ENCODE measurements around the gene ADO. TPM values are rescaled to one million over a fixed set of nuclear protein-coding genes. Genes with fewer than 3 reads are reported as not detected.

Gene ADO
- total RNA-seq, 2 donors from 2014 or later: 27.1 to 30.1 TPM

DNA sequence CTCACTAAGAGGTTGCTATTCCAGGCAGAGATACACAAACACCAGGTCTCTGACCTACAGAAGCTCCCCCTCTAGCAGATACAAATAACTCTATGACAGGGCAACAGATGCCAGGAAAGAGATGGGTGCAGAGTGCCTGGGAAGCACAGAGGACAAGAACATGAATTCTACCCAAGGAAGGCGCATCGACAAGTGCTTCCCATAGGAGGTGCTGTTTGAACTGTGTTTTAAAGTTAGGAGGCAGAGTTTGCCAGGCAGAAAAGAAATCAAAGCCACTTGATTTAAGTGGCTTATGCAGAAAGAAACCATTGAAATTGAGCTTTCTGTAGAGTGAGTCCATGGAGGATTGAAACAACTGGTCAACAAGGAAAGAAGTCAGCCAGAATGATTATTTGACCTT lies 46.9 kb downstream of the ADO start:
- peak; percentile 80 for DNase-seq
- no peak overlapping the region for H3K4me3 Mint-ChIP-seq
- H3K4me1 ChIP-seq (ENCODE audit: control insufficient read depth, insufficient read depth, low read length): no peaks in the 10 kb centered on the region
- no peak overlapping the region for H3K27ac Mint-ChIP-seq
- no peaks in the 10 kb centered on the region for H3K27me3 Mint-ChIP-seq (ENCODE audit: insufficient read depth)
- H3K36me3 Mint-ChIP-seq (ENCODE audit: low read depth): no peaks in the 10 kb centered on the region
- peaks cover 2% of the 10 kb centered on the region for H3K9me3 Mint-ChIP-seq
- no peak overlapping the region for H3K27ac ChIP-seq (ENCODE audit: low read depth, low read length)
- no peak overlapping the region for H3K9ac ChIP-seq (ENCODE audit: extremely low read depth, low read length, poor library complexity, severe bottlenecking)
- peak; percentile 77 for TF ChIP-seq CTCF (conservative IDR thresholded peaks at IDR 0.05)
- no peak overlapping the region for H3K4me3 ChIP-seq (ENCODE audit: low read length)
- WGBS, 2 experiments (ENCODE audit: insufficient coverage in 1 of 2, insufficient read length in 1 of 2): 72 to 74% methylated on average over 2 of the region's 2 CpGs
- no peaks in the 10 kb centered on the region for H3K27me3 ChIP-seq (ENCODE audit: control insufficient read depth, insufficient read depth, low read length, poor library complexity, severe bottlenecking)
- no peaks in the 10 kb centered on the region for H3K4me1 Mint-ChIP-seq
- H3K9me3 ChIP-seq (ENCODE audit: control insufficient read depth, low read length): peaks cover 12% of the 10 kb centered on the region
- H3K36me3 ChIP-seq (ENCODE audit: control insufficient read depth, insufficient read depth, low read length): no peaks in the 10 kb centered on the region

GRCh38 chr10:62852961-62853702 lies 48.6 kb downstream of the ADO start:
- Histone ChIP-seq H3K36me3 (ENCODE audit: control insufficient read depth, insufficient read depth, low read length) (no peaks in the 10 kb centered on the region), H3K27me3 (ENCODE audit: control insufficient read depth, insufficient read depth, low read length, poor library complexity, severe bottlenecking) (no peaks in the 10 kb centered on the region), H3K9ac (ENCODE audit: extremely low read depth, low read length, poor library complexity, severe bottlenecking) (no peak overlapping the region), H3K4me3 (ENCODE audit: low read length) (no peak overlapping the region), H3K4me1 (ENCODE audit: control insufficient read depth, insufficient read depth, low read length) (no peaks in the 10 kb centered on the region), H3K27ac (ENCODE audit: low read depth, low read length) (no peak overlapping the region), H3K9me3 (ENCODE audit: control insufficient read depth, low read length) (no peaks in the 10 kb centered on the region)
- H3K27ac Mint-ChIP-seq: no peak overlapping the region
- H3K4me1 Mint-ChIP-seq: no peaks in the 10 kb centered on the region
- no peaks in the 10 kb centered on the region for H3K36me3 Mint-ChIP-seq (ENCODE audit: low read depth)
- DNase-seq: no peak
- WGBS, 2 experiments (ENCODE audit: insufficient coverage in 1 of 2, insufficient read length in 1 of 2): 92 to 98% methylated on average over 4 of the region's 6 CpGs
- H3K4me3 Mint-ChIP-seq: no peak overlapping the region
- H3K9me3 Mint-ChIP-seq: no peaks in the 10 kb centered on the region
- TF ChIP-seq CTCF (conservative IDR thresholded peaks at IDR 0.05): no peak
- H3K27me3 Mint-ChIP-seq (ENCODE audit: insufficient read depth): no peaks in the 10 kb centered on the region

- no peak for DNase-seq
- no peaks in the 10 kb centered on the region for H3K4me1 Mint-ChIP-seq
These were observed 49.2 kb downstream of the ADO start for GRCh38 chr10:62853710-62854109.

More at GRCh38 chr10:62853710-62854109, 49.2 kb downstream of the ADO start:
- H3K27me3 Mint-ChIP-seq (ENCODE audit: insufficient read depth): no peaks in the 10 kb centered on the region
- no peak overlapping the region for H3K4me3 Mint-ChIP-seq
- Histone ChIP-seq H3K27ac (ENCODE audit: low read depth, low read length) (no peak overlapping the region), H3K9ac (ENCODE audit: extremely low read depth, low read length, poor library complexity, severe bottlenecking) (no peak overlapping the region), H3K4me1 (ENCODE audit: control insufficient read depth, insufficient read depth, low read length) (no peaks in the 10 kb centered on the region), H3K4me3 (ENCODE audit: low read length) (no peak overlapping the region), H3K9me3 (ENCODE audit: control insufficient read depth, low read length) (no peaks in the 10 kb centered on the region), H3K27me3 (ENCODE audit: control insufficient read depth, insufficient read depth, low read length, poor library complexity, severe bottlenecking) (no peaks in the 10 kb centered on the region), H3K36me3 (ENCODE audit: control insufficient read depth, insufficient read depth, low read length) (no peaks in the 10 kb centered on the region)
- H3K9me3 Mint-ChIP-seq: no peaks in the 10 kb centered on the region
- 84% methylated on average over 2 to 5 of the region's 5 CpGs for WGBS, 2 experiments (ENCODE audit: insufficient coverage in 1 of 2, insufficient read length in 1 of 2)
- no peak overlapping the region for H3K27ac Mint-ChIP-seq
- TF ChIP-seq CTCF (conservative IDR thresholded peaks at IDR 0.05): no peak
- no peaks in the 10 kb centered on the region for H3K36me3 Mint-ChIP-seq (ENCODE audit: low read depth)
